GM13976 (cell line): ENCODE data around the gene HAGHL.
A peak's percentile ranks its signal among the peaks of the same experiment; 100 is the strongest.
"Not testable (repeated sequence)": the region's sequence is repeated elsewhere in the genome, so short reads cannot be mapped to it uniquely, and the experiment has no call there.

ENCODE experiments used
- DNase-seq: peaks from one replicate; pipeline ENCODE4 v3.0.0; 2012; ENCODE audit warnings: low spot score
- in situ Hi-C: fragments of 300-500 bp; cut with MboI; formaldehyde crosslinking; loops from one replicate; pipeline ENCODE4 v1.12.0; 2022; ENCODE audit warnings: low sequenced_read_pairs, mixed read lengths, inconsistent platforms; ENCODE audit not compliant: unreplicated experiment
- TF ChIP-seq, protein P1 (sequence below): IDR thresholded peaks from 2 replicates; pipeline ENCODE4 v1.5.1; 2012; ENCODE audit warnings: borderline replicate concordance, mild to moderate bottlenecking; ENCODE audit not compliant: insufficient read depth; ENCODE audit errors: extremely low read depth, missing control alignments, control extremely low read depth

HAGHL gene

DNA sequence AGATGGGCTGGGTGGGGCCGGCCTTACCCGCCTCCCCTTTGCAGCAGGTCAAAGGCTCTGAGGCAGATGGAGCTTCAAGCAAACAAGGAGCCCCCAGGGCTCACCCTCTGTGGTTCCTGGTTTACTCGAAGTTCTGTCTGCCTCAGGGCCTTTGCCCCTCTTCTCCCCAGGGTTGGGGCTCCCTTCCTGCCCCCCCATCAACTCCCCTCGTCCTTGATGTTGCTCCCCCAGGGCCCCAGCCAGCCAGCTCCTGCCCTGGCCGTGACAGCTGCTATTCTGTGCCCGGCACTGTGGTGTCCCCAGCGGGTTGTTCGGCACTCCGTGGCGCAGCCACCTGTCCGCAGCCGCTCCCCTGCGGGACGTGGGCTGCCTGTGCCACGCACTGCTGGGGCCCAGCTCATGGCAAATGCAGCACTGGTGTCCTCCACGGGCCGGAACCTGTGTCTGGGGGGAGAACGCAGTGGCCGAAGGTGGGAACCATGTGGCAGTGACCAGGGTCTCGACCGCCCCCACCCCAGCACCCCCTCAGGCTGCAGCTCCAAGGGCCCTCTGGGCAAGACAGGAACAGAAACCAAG lies 16.3 kb upstream of the HAGHL start:
- TF ChIP-seq, protein P1, sequence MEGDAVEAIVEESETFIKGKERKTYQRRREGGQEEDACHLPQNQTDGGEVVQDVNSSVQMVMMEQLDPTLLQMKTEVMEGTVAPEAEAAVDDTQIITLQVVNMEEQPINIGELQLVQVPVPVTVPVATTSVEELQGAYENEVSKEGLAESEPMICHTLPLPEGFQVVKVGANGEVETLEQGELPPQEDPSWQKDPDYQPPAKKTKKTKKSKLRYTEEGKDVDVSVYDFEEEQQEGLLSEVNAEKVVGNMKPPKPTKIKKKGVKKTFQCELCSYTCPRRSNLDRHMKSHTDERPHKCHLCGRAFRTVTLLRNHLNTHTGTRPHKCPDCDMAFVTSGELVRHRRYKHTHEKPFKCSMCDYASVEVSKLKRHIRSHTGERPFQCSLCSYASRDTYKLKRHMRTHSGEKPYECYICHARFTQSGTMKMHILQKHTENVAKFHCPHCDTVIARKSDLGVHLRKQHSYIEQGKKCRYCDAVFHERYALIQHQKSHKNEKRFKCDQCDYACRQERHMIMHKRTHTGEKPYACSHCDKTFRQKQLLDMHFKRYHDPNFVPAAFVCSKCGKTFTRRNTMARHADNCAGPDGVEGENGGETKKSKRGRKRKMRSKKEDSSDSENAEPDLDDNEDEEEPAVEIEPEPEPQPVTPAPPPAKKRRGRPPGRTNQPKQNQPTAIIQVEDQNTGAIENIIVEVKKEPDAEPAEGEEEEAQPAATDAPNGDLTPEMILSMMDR = no peak
- in situ Hi-C loops = loop anchor here (5.0 kb wide), 1 partner anchor 72 kb away; no protein-coding TSS in a partner anchor
- DNase-seq = no peak

- TF ChIP-seq, protein P1 = no peak
- no peak for DNase-seq
- in situ Hi-C loops = loop anchor here (5.0 kb wide), 1 partner anchor 71 kb away; no protein-coding TSS in a partner anchor
Measured at GRCh38 chr16:711084-711483, 15.8 kb upstream of the HAGHL start.

DNA sequence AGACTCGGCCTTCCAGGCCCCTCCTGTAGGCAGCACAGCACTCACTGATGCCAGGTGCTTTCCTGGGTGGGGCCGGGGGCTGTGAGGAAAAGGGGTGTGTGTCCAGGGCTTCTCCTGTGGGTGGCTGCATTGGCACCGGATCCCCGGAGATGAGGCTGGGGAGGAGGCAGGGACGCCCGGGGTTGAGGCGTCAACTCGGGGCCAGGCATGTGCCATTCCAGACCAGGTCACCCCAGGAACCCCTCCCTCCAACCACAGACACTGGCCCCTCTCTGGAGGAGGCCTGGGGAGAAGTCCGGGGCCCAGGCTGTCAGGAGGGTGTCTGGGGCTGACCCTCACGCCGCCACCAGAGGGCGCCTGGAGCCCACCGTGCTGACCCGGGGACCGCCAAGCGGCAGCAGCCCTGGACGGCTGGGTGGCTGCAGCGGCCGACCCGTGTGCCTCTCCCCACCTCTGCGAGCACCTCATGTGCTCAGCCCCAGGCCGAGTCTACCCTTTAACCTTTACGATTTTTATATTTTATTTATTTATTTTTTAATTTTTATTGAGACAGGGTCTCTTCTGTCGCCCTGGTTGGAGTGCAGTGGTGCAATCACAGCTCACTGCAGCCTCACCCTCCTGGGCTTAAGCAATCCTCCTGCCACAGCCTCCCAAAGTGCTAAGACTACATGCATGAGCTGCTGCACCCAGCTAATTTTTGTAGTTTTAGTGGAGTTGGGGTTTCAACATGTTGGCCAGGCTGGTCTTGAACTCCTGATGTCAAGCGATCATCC lies 15.2 kb upstream of the HAGHL start:
- TF ChIP-seq, protein P1 = peak; percentile 97
- in situ Hi-C loops = loop anchor here (5.0 kb wide), 1 partner anchor 71 kb away; no protein-coding TSS in a partner anchor
- DNase-seq = peak; percentile 94

- in situ Hi-C loops = loop anchor here (5.0 kb wide), 1 partner anchor 70 kb away; no protein-coding TSS in a partner anchor
- not testable (repeated sequence) for DNase-seq
Measured at GRCh38 chr16:712740-713250, 14.1 kb upstream of the HAGHL start.

DNA sequence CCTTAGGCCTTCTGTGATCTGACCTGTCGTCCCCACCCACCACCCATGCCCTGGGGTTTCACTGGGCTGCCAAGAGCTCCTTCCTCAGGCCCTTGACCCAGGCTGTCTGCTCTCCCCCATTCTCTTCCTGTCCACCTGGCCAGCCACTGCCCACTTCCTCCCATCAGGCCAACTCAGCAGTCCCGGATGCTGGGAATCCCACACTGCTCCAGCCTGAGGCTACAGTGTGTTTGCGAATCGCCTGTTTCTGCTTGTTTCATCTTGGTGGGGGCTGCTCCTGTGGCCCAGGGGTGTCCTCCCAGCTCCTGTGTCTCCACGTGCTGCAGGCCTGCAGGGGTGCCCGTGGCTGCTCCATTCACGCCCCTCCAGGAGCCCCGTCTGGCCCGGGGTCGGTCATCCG lies 12.8 kb upstream of the HAGHL start:
- in situ Hi-C loops = loop anchor here (5.0 kb wide), 1 partner anchor 68 kb away; no protein-coding TSS in a partner anchor
- DNase-seq = no peak
- TF ChIP-seq, protein P1 = no peak

More at GRCh38 chr16:712740-713250, 14.1 kb upstream of the HAGHL start:
- TF ChIP-seq, protein P1 = peak; percentile 23

DNA sequence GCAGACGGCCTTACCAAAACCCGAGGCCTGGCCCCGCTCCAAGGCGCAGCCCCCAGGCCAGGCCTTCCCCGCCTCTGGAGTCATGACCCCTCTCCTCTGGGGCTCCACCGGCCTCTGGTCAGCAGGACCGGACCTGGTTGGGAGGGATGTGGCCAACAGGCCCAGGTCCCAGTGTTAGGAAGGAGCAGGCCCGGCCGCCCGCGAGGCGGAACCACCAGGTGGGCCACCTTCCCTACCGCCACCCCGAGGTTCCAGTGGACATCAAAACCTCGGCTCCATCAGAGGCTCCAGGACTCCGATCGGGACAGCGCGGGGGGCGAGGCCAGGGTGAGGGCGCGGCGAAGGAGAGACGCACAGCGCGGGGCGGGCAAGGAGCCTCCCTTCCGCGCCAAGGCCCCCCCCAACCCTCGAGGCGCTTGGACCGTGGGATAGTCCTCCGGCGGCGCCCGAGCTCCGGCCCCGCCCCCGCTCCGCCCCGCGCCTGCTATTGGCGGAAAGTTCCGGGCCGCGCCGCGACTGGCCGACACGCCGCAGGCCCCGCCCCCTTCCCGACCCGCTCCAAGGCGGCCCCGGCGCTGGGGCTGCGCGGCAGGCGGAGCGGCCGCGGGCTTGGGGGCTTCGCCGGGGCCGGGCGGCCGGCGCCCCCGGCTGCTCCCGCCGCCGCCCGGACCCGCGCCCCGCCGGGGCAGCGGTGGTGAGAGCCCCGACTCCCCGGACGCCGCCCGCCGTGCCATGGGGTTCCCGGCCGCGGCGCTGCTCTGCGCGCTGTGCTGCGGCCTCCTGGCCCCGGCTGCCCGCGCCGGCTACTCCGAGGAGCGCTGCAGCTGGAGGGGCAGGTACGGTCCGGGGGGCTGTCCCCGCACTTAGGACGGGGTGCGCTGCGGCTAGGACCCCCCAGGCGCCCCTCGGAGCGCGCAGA lies 12.1 kb upstream of the HAGHL start, which contains the start of gene METRN:
METRN (plus strand) TSS at position 561 of the 919 bp plus-strand sequence; CDS start at position 733, 172 bp downstream.
- TF ChIP-seq, protein P1 = no peak
- in situ Hi-C loops = loop anchor here (5.0 kb wide), 1 partner anchor 67 kb away; no protein-coding TSS in a partner anchor
- DNase-seq = peak; percentile 94
